ENCODE measurements around the gene SEMA6D.
"Not testable (repeated sequence)": the region's sequence is repeated elsewhere in the genome, so short reads cannot be mapped to it uniquely, and the experiment has no call there.

SEMA6D gene

GRCh38 chr15:47718497-47719437, 1.5 kb downstream of the SEMA6D start:
- DNase-seq: no peak

DNA sequence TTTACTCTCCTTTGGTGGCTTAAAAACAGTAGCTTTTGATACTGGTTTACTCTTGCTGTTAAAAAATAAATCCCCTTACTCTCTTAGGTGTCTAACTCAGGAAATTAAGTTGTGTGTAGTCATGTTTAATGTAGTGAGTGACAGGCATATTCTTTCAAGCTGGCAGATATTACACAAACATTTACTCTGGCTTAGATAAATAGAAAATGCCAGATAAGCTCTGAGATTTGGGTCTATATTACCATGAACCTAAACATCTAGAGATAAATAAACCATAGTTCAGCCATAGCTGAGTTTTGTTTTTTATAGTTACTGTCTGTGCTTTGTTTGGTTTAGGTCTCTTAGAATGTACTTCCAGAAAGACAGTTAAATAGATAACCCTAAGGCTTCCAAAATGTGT, 2.4 kb downstream of the SEMA6D start:
- no peak for DNase-seq

- DNase-seq: no peak
These were observed 3.2 kb downstream of the SEMA6D start for GRCh38 chr15:47720555-47720954.

DNA sequence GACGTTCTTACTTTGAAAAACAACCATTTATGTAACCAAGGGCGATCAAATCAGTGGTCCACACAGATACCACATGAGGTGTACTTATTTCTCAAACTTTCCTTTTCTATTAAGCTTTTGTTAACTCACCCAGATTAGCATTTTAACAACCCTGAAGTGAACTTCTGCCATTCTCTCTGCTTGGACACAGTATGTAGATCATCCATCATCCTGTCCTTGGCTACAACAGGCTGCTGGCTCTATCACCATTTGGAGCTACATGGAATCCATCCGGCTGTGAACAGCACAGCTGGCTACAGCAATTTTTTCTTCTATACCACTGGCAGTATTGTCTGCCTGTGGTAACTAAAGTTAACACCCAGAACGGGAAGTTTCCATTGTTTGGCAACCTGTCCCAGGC, 4.4 kb downstream of the SEMA6D start:
- no peak for DNase-seq

DNA sequence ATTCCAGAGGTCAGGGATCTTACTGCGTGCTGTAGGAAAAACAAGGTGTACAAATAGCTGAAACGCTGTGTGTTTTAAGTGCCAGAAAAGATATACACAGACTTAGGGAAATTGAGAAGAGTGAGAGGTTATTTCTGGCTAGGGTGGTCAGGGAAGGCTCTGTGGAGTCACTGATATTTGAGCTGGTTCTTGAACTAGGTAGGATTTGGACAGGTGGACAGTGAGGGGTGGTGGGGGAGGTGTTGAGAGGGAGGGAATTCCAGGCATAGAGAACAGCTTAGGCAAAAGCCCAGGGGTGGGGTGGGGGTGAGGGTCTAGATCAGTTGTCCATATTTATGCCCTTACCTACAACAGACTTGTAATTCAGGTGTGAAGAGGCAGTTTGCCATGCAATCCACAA, 7.0 kb downstream of the SEMA6D start:
- DNase-seq: no peak

- no peak for DNase-seq
These were observed 7.7 kb downstream of the SEMA6D start for GRCh38 chr15:47725051-47725450.

- DNase-seq: no peak
These were observed 8.6 kb downstream of the SEMA6D start for GRCh38 chr15:47725906-47726305.

DNA sequence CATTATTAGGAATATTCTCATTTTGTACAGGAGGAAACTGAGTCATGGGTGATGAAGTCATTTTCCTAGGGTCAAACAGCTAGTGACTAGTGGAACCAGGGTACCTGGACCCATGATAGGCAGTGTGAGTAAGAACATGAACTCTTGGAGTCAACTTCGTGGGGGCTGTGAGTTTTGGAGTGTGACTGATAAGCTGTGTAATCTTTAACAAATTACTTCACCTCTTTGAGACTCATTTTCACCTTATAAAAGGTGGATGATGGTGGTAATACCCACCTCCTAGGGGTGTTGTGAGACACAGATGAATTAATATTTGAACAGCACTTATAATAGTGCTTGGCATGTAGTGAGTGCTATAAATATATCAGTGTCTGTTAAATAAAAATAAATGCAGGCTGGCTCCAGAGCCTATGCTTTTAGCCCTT, 9.1 kb downstream of the SEMA6D start:
- DNase-seq: no peak

DNA sequence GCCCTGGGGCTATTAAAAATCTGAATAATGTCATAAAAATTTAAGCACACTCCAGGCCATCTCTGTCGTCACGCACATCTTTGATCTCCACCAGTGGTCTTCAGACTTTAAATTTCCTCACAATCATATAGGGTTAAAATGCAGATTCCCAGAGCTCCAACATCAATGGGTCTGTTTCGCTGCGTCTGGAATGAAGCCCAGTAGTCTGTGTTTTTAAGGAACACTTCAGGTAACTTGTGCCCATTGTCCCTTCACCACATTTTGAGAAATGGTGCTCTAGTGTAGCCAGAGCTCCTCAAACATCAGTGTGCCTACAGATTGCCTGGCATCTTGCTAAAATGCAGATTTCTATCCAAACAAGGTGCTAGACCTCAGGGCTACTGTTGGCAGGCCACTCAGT, 9.8 kb downstream of the SEMA6D start:
- DNase-seq: no peak

DNA sequence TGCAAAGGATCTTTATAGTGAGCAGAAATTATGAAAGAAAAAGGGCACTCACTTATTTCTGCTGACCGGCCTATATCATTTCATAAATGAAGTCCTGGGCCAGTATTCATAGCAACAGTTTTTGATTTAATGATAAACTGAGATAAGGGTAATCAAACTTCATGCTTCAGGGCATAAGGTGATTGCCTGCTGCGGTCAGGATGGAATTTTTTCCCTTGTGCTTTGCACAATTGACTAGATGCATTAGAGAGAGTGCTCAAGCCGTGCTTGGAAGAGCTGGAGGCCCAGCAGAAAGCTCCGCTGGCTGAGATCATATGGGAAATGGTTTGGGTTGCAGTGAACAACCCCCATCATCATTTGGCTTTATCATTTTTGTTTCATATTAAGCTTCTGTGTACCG, 10.4 kb downstream of the SEMA6D start:
- DNase-seq: no peak

DNA sequence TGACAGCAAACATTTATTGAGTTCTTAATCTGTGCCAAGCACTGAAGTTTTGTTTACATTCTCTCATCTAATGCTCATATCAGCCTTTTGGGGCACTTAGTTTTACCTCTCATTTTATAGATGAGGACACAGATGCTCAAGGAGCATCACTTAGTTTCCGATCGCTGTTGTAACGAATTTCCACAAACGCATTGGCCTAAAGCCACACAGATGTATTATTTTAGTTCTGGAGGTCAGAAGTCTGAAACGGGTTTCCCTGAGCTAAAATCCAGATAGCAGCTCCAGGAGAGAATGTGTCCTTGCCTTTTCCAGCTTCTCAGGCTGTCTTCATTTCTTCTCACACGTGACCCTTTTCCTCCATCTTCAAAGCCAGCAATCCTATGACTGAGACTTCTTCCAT, 11.1 kb downstream of the SEMA6D start:
- no peak for DNase-seq

- no peak for DNase-seq
These were observed 11.6 kb downstream of the SEMA6D start for GRCh38 chr15:47728886-47729285.

DNA sequence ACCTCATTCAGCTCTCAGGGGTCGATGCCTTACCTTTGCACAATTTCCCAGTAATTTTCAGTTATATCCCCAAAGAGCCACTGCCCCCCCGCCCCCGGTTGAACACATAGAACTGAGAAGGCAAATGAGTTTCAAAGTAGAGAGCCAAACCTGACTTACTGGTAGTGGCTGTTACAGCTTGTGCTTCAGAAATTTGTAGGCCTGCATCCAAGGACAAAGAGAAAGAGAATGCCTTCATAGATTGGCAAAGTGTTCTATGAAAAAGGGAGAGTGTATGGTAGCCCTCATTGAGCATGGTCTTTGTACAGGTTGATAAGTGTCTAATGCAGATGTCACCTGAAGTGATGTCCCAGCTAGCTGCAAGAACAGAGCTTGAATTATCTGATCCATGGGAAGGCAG, 13.9 kb downstream of the SEMA6D start:
- no peak for DNase-seq

DNA sequence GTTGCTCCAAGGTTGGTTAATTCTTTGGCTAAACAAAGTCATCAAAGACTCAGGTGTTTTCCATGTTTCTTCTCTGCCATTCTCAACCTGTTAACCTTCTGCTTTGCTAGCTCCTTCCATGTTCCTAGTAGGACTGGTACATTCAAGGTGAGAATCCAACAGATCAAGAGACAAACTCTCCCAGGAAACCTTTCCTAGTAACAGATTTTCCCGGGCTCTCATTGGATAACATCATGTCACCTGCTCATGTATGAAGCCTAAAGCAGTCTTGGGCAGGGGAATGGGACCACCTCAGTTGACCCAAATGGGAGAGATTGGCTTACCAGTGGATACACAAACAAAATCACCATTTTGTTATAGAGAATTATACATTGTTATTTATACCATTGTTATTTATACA, 14.9 kb downstream of the SEMA6D start:
- no peak for DNase-seq

DNA sequence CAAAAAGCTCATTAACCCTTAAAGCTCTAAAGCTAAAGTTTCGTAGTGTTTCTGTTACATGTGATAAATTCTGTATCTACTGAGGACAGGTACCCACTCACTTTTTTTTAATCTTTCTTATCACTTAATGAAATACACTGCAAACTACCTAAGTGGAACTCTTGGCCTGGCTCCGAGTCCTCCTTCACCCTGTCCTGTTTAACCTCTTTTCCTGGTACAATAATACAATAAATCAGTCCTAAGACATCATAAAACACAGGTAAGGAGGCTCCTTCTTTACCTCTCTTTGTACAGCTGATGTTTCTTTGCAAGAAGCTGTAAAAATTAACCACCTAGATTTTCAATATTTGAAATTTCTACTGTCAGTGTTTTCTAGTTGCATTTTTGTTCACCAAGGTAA, 15.8 kb downstream of the SEMA6D start:
- no peak for DNase-seq

DNA sequence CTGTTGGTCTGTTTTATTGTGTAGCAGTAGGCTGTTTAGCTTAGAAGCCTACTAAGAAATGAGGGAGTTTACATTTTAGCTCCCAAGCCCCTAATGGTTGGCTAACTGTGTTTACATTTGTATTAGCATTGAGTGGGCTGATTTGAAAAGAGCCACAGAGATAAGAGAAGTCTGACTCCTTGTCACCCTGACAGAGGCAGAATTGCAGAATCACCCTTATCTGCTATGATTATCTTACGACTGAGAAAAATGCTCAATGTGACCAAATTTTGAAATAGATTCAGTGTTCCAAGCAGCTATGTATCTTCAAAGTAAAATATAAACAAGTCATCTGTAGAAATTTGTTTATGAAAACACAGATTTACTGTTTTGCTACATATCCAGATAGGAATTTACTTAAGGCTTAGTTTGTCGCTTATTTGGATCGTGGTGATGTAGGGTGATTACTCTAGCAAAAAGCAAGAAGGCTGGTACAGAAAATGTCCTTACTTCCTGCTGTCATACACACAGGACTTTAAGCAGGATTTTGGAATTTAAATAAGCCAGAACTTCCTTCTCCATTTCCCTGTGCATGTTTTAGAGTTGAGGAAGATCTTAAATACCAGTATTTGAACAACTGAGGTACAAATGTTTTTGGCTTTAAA, 19.0 kb downstream of the SEMA6D start:
- DNase-seq: no peak

- DNase-seq: no peak
These were observed 20.2 kb downstream of the SEMA6D start for GRCh38 chr15:47737477-47737876.

GRCh38 chr15:47738144-47738825, 21.0 kb downstream of the SEMA6D start:
- not testable (repeated sequence) for DNase-seq

DNA sequence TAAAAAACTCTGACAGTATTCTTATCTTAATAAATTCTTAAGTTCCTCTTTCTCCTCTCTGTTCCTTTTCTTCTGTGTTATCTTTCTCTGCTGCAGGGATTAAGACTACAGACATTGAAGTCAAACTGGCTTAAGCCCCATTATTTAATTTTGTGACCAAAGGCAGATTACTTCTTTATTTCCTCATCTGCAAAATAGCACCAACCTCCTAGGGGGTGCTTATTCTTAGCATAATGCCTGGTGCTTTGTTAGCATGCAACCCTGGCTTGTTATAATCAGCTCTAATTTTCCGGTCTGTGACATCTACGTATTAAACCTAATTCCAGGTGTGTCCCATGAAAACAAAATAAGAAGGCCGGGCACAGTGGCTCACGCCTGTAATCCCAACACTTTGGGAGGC, 23.8 kb downstream of the SEMA6D start:
- no peak for DNase-seq

DNA sequence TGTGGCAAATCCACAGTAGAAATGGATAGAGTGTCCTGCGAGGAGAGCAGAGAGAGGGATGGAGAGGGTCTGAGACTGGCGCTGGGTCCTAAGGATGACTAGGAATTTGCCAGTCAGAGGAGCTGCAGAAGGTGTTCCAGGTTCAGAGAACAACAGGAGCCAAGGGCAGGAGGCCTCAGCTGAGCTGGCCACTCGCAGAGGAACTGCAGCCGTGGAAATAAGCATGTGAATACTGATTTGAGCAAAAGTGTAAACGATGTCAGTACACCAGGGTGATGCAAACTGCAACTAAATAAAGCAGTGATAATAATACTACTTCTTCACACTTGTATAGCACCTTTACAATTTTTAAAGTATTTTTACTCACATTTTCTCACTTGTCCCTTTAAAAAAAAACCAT, 24.6 kb downstream of the SEMA6D start:
- DNase-seq: no peak

- DNase-seq: no peak
These were observed 25.0 kb downstream of the SEMA6D start for GRCh38 chr15:47742334-47742733.

- no peak for DNase-seq
These were observed 25.4 kb downstream of the SEMA6D start for GRCh38 chr15:47742742-47743141.

DNA sequence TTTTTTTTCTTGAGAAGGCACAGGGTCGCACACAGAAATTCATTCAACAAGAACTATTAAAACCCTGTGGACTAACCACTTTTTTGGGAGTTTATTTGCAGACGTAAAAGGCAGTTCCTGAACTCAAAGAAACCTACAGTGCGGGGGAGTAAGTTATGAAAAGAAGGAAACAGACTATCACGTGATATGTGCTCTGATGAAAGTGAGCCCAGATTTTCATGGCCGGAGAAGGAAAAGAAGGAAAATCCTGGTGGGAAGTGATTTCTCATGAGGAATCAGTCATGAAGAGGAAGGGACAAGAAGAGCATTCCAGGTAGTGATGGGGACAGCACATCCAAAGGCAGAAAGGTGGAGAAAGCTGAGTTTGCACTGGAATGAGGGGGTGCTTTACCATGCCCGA, 26.1 kb downstream of the SEMA6D start:
- no peak for DNase-seq

DNA sequence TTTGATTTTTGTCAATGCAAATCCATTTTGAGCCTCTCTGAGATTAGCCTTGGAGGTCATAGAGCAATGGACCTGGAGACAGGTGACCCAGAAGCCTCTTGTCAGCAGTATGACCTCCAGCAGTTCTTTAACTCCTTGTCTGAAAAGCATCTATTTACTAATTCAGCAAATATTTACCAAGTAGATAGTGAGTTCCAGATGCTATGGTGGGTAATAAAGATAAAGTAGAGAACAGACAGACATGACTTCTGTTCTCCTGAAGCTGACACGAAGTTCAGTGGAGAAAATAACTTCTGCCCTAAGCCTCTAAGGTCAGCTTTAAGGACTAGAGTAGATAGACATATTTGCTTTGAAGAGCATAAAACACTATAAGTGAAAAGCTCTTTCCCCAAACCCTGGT, 26.6 kb downstream of the SEMA6D start:
- no peak for DNase-seq

All from stimulated activated CD4-positive, alpha-beta T cell treated with anti-CD3 and anti-CD28 coated beads, Interleukin-4, amount 100 ng/mL, for 24 hours (primary cell).